D721Med (cell line): Measurements from ENCODE around the gene PRPF39.
"Not testable (repeated sequence)": the region's sequence is repeated elsewhere in the genome, so short reads cannot be mapped to it uniquely, and the experiment has no call there.

Source experiments
- DNase-seq: peaks from one replicate; pipeline ENCODE4 v3.0.0; 2011; ENCODE audit warnings: low spot score; ENCODE audit not compliant: insufficient read length
- FAIRE-seq: peaks from 2 replicates; lab custom pipeline; 2011; peaks lifted over from hg19 to GRCh38; lab: Jason Lieb, UNC
- TF ChIP-seq, protein P1 (sequence below): IDR thresholded peaks from 2 replicates; pipeline ENCODE4 v1.5.1; 2012; ENCODE audit warnings: mild to moderate bottlenecking, control low read depth; ENCODE audit not compliant: insufficient read depth; ENCODE audit errors: missing control alignments

The PRPF39 gene

GRCh38 chr14:45065956-45066355 lies 18.0 kb upstream of the PRPF39 start:
- FAIRE-seq (peak; percentile 35), DNase-seq (no peak)
- TF ChIP-seq, protein P1, sequence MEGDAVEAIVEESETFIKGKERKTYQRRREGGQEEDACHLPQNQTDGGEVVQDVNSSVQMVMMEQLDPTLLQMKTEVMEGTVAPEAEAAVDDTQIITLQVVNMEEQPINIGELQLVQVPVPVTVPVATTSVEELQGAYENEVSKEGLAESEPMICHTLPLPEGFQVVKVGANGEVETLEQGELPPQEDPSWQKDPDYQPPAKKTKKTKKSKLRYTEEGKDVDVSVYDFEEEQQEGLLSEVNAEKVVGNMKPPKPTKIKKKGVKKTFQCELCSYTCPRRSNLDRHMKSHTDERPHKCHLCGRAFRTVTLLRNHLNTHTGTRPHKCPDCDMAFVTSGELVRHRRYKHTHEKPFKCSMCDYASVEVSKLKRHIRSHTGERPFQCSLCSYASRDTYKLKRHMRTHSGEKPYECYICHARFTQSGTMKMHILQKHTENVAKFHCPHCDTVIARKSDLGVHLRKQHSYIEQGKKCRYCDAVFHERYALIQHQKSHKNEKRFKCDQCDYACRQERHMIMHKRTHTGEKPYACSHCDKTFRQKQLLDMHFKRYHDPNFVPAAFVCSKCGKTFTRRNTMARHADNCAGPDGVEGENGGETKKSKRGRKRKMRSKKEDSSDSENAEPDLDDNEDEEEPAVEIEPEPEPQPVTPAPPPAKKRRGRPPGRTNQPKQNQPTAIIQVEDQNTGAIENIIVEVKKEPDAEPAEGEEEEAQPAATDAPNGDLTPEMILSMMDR: no peak

DNA sequence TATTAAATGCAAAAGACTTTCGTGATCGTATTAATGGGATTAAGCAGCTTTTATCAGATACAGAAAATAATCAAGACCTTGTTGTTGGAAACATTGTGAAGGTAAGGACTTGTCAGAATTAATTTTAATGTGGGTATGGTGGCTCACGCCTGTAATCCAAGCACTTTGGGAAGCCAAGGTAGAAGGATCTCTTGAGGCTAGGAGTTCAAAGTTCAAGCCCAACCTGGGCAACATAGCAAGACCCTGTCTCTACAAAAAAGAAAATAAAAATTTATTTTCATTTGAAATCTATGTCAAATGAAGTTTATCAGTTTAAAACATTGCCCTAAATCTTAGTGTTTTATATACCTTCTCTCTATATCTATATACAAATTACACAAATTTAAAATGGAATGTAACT lies 17.2 kb upstream of the PRPF39 start:
- FAIRE-seq (no peak), DNase-seq (no peak)
- TF ChIP-seq, protein P1: no peak

GRCh38 chr14:45068396-45068795 lies 15.5 kb upstream of the PRPF39 start:
- DNase-seq (no peak), FAIRE-seq (no peak)
- TF ChIP-seq, protein P1: no peak

GRCh38 chr14:45070215-45070614 lies 13.7 kb upstream of the PRPF39 start:
- TF ChIP-seq, protein P1: no peak
- FAIRE-seq (no peak), DNase-seq (no peak)

GRCh38 chr14:45072126-45072525 lies 11.8 kb upstream of the PRPF39 start:
- DNase-seq: no peak
- FAIRE-seq: no peak
- TF ChIP-seq, protein P1: no peak

- no peak for DNase-seq
- TF ChIP-seq, protein P1: no peak
- peak; percentile 69 for FAIRE-seq
Observed at GRCh38 chr14:45073231-45073879, 10.6 kb upstream of the PRPF39 start.

GRCh38 chr14:45078323-45078722 lies 5.6 kb upstream of the PRPF39 start:
- TF ChIP-seq, protein P1: no peak
- FAIRE-seq (no peak), DNase-seq (no peak)

- DNase-seq, FAIRE-seq: not testable (repeated sequence)
Observed at GRCh38 chr14:45080416-45080968, 3.4 kb upstream of the PRPF39 start.

DNA sequence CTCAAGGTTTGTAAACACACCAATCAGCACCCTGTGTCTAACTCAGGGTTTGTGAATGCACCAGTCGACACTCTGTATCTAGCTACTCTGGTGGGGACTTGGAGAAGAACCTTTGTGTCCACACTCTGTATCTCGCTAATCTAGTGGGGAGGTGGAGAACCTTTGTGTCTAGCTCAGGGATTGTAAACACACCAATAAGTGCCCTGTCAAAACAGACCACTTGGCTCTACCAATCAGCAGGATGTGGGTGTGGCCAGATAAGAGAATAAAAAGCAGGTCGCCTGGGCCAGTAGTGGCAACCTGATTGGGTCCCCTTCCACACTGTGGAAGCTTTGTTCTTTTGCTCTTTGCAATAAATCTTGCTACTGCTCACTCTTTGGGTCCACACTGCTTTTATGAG lies 2.8 kb upstream of the PRPF39 start:
- not testable (repeated sequence) for FAIRE-seq, DNase-seq
